Type B pancreatic cell (in vitro differentiated cells): ENCODE measurements around the gene SLC35B2. TPM values are rescaled to one million over a fixed set of nuclear protein-coding genes. Genes with fewer than 3 reads are reported as not detected.

ENCODE experiments used
- DNase-seq: peaks from one replicate; pipeline ENCODE4 v3.0.0; 2021; ENCODE audit warnings: mixed read lengths; ENCODE audit not compliant: unreplicated experiment; ENCODE audit errors: extremely low spot score
- H3K27ac Mint-ChIP-seq: 2 replicates; pipeline ENCODE4 v1.8.0; 2021; ENCODE audit warnings: mild to moderate bottlenecking, mixed read lengths
- H3K27me3 Mint-ChIP-seq: 2 replicates; pipeline ENCODE4 v1.8.0; 2021; ENCODE audit warnings: mixed read lengths
- H3K36me3 Mint-ChIP-seq: 2 replicates; pipeline ENCODE4 v1.8.0; 2021; ENCODE audit warnings: mixed read lengths
- H3K4me1 Mint-ChIP-seq: one replicate; pipeline ENCODE4 v1.8.0; 2021; ENCODE audit warnings: mixed read lengths; ENCODE audit not compliant: unreplicated experiment
- H3K4me3 Mint-ChIP-seq: 2 replicates; pipeline ENCODE4 v1.8.0; 2021; ENCODE audit warnings: mild to moderate bottlenecking, mixed read lengths
- H3K9me3 Mint-ChIP-seq: 2 replicates; pipeline ENCODE4 v1.8.0; 2021; ENCODE audit warnings: mixed read lengths
- long read RNA-seq: library from polyadenylated mRNA; unstranded; transcript quantifications from one replicate; pipeline ENCODE4 v2.0.0, GENCODE V29; 2020
- total RNA-seq: library from RNA; stranded (reverse); gene quantifications from 2 replicates; pipeline ENCODE4 v1.2.1, GENCODE V29; 2021; ENCODE audit warnings: low replicate concordance
- TF ChIP-seq, protein P1 (sequence below): fragments of 200-600 bp; sonication (generic); conservative IDR thresholded peaks from 2 replicates; pipeline ENCODE4 v1.5.0; 2021; ENCODE audit warnings: antibody characterized with exemption, mild to moderate bottlenecking

Gene SLC35B2, protein sequence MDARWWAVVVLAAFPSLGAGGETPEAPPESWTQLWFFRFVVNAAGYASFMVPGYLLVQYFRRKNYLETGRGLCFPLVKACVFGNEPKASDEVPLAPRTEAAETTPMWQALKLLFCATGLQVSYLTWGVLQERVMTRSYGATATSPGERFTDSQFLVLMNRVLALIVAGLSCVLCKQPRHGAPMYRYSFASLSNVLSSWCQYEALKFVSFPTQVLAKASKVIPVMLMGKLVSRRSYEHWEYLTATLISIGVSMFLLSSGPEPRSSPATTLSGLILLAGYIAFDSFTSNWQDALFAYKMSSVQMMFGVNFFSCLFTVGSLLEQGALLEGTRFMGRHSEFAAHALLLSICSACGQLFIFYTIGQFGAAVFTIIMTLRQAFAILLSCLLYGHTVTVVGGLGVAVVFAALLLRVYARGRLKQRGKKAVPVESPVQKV
- total RNA-seq, result 39.6 and 46.1 TPM in 2 replicates
- long read RNA-seq, transcript SLC35B2-202 (4 exons, 2,043 nt), result major isoform, 24 of 33 reads
- long read RNA-seq, partial matches to known transcripts, result 2 of 33 reads
- long read RNA-seq, other reads (novel, unspliced or antisense), result 2 of 33 reads

DNA sequence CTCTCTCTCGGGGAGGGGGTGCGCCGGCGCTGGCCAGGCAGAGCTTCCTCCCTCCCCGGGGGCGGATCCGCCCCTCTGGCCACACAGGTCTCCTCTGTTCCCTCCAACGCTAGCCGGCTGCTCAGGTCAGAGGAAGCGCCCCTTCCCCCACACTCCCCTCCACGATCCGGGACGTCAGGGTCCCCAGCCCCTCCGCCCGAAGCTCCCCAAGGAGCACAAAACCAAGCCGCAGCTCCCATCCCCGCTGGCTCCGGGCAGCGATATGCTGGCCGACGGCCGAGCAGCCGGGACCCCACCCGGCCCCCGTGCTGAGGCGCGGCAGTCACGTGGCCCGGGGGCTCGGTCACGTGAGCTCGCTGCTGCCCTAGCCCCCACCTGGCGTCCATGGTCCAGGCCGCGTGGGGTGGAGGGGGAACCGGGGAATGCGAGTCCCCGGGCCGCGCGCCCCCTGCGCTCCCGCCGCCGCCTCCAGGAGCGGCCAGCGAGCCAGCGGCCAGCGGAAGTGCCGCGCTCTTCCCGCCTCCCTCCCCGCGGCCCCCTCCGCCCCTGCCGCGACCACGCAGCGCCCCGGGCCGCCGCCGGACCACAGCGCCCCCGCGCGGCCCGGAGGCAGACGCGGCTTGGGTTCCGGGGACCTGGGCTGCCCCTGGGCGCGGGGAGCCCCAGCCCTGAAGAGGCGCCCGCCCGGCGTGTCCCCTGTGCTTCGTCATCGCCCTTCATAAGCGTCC lies at the start of gene SLC35B2:
Gene SLC35B2, minus strand, starts transcription at position 504 of the 728 bp plus-strand sequence. Its CDS starts 118 bp downstream, at position 386.
- peak within 1 kb of the TSS; percentile 92 for H3K4me3 Mint-ChIP-seq
- TF ChIP-seq, protein P1, sequence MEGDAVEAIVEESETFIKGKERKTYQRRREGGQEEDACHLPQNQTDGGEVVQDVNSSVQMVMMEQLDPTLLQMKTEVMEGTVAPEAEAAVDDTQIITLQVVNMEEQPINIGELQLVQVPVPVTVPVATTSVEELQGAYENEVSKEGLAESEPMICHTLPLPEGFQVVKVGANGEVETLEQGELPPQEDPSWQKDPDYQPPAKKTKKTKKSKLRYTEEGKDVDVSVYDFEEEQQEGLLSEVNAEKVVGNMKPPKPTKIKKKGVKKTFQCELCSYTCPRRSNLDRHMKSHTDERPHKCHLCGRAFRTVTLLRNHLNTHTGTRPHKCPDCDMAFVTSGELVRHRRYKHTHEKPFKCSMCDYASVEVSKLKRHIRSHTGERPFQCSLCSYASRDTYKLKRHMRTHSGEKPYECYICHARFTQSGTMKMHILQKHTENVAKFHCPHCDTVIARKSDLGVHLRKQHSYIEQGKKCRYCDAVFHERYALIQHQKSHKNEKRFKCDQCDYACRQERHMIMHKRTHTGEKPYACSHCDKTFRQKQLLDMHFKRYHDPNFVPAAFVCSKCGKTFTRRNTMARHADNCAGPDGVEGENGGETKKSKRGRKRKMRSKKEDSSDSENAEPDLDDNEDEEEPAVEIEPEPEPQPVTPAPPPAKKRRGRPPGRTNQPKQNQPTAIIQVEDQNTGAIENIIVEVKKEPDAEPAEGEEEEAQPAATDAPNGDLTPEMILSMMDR, result peak; percentile 87
- H3K4me1 Mint-ChIP-seq, result peaks cover 41% of the 10 kb centered on the region
- peak within 1 kb of the TSS; percentile 94 for H3K27ac Mint-ChIP-seq
- H3K9me3 Mint-ChIP-seq, result no peaks in the 10 kb centered on the region
- no peaks in the 10 kb centered on the region for H3K27me3 Mint-ChIP-seq
- DNase-seq, result peak; percentile 86
- H3K36me3 Mint-ChIP-seq, result peaks cover 13% of the 10 kb centered on the region

DNA sequence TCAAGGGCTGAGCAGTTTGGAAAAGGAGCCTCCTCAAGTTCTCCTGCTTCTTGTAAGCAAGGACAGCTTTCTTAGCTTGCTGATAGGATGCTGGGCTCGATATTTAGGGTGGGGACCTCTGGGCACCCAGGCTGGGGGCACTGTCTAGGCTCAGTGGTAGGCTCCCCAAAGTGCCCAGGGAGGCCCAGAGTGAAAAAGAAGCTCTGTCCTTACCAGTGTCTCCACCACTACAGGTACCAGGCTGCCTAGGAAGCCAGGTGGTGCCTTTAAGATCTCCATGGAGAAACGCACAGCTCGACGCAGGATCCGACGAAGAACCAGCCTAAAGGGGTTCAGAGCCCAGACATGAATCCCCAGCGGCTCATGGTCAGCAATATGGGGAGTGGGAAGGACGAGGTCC lies 49.4 kb upstream of the SLC35B2 start:
- Mint-ChIP-seq H3K9me3 (no peaks in the 10 kb centered on the region), H3K27ac (no peak overlapping the region), H3K4me1 (peaks cover 7% of the 10 kb centered on the region), H3K36me3 (peaks cover 20% of the 10 kb centered on the region), H3K4me3 (no peak overlapping the region), H3K27me3 (no peaks in the 10 kb centered on the region)
- DNase-seq, result no peak
- TF ChIP-seq, protein P1, result no peak

DNA sequence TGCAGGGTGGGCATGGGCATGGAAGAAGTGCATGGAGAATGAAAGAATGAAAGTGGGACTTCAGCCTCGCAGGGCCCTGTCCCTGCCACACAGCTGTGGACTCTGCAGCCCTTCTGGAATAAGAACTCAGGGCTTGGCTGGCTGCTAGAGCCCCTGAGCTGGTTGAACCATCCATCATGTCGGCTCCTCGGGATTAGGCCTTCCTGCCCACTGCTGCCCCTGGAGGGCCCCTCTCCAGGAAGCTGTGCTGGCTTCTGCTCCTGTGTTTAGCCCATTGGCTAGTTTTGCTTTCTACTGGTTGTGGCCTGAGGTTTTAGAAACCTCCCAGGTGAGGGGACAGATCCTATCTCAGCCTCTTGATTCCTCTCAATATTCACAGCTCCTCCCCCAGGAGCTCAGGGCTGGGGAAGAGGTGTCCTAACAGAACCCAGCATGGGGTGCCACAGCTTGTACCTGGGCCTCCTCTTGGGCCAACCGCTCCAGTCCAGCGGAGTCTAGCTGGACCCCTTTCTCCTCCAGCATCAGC lies 47.9 kb upstream of the SLC35B2 start:
- peaks cover 4% of the 10 kb centered on the region for H3K4me1 Mint-ChIP-seq
- H3K9me3 Mint-ChIP-seq, result no peaks in the 10 kb centered on the region
- H3K27ac Mint-ChIP-seq, result no peak overlapping the region
- H3K36me3 Mint-ChIP-seq, result peaks cover 24% of the 10 kb centered on the region
- H3K27me3 Mint-ChIP-seq, result no peaks in the 10 kb centered on the region
- no peak overlapping the region for H3K4me3 Mint-ChIP-seq
- no peak for DNase-seq
- TF ChIP-seq, protein P1, result no peak

DNA sequence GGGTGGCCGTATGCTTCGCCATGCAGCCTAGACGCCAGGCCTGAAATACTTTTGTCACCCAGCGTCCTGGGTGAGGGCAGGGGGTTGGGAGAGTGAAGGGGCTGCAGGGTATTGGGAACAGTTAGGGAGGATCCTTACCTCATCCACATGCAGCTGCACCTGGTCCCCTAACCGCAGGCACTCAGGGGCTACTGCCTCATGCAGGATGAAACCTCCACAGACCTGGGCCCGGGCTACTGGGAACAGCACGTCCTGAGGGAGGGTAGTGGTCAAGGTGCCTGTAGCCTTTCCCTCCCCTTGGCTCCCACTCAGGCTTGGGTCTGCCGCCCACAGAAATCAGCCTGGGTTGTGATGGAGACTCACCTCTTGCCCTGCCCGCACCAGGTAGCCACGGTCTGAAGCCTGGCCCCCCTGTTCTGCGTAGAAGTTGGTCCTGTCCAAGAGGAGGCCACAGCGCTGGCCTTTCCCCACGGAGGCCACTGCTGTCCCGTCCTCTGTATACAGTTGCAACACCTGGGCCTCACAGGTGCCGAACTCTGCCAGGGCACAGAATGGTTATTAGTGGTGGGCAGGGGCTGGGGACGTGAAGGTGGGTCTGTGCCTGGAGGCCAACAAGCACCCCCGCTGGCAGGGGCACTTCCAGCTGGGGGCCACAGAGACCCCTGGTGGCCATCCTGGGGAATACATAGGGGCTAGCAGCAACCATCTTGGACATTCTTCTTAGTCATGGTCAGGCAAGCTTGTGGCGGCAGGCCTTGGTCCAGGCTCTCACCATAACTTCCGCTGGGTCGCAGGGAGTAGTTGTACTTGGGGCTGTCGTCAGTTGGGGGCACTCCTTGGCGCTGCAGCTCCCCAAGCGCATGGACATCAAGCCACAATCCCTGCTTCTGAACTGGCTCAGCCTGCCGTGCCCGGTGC lies 47.2 kb upstream of the SLC35B2 start:
- H3K4me3 Mint-ChIP-seq, result no peak overlapping the region
- no peaks in the 10 kb centered on the region for H3K27me3 Mint-ChIP-seq
- H3K27ac Mint-ChIP-seq, result no peak overlapping the region
- peaks cover 19% of the 10 kb centered on the region for H3K36me3 Mint-ChIP-seq
- no peaks in the 10 kb centered on the region for H3K9me3 Mint-ChIP-seq
- peaks cover 4% of the 10 kb centered on the region for H3K4me1 Mint-ChIP-seq
- DNase-seq, result no peak
- TF ChIP-seq, protein P1, result peak; percentile 84

DNA sequence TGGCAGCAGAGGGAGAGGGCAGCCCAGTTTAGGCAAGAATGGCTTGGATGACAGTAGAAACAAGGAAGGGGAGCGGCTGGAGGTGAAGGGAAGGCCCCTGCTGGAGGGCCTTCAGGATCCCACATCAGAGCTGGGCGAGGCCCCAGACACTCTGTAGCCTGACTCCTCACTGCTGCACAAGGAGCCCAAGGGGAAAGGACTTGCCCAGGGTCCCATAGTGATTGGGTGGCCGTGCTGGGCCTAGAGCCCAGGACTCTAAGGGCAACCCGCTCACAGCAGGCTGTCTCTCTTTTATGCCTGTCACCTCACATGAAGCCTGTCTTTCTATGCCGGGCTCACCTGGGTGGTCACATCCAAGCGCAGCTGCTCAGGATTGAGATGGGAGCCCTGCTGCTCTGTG lies 46.5 kb upstream of the SLC35B2 start:
- Mint-ChIP-seq H3K36me3 (peaks cover 19% of the 10 kb centered on the region), H3K27me3 (peaks cover 7% of the 10 kb centered on the region), H3K27ac (no peak overlapping the region), H3K9me3 (no peaks in the 10 kb centered on the region), H3K4me3 (no peak overlapping the region), H3K4me1 (peaks cover 4% of the 10 kb centered on the region)
- TF ChIP-seq, protein P1, result no peak
- no peak for DNase-seq
